LoVo (cell line): ENCODE data around the gene PMVK.
"Not testable (repeated sequence)": the region's sequence is repeated elsewhere in the genome, so short reads cannot be mapped to it uniquely, and the experiment has no call there.

Experiments used
- DNase-seq: peaks from one replicate; pipeline ENCODE4 v3.0.0-alpha.2; 2016; ENCODE audit warnings: low spot score

The PMVK gene

DNA sequence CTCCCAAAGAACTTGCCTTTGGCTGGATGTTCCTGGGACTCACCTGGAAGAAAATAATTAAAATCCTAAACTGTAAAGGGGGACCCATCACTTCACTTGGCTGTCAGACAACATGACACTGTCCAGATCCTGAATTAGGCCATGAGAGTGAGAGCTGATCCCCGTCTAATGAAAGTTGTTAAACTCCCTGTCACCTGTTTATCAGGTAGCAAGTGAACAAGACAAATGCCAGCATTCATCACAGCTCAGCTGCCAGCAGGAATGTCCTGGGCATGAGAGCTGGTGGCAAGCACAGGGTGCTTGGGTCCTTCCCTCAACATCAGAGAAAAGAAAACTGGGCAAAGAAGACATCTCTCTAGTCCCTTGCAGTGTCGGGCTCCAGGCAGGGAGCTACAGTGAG is 23.8 kb downstream of the PMVK start:
- no peak for DNase-seq

DNA sequence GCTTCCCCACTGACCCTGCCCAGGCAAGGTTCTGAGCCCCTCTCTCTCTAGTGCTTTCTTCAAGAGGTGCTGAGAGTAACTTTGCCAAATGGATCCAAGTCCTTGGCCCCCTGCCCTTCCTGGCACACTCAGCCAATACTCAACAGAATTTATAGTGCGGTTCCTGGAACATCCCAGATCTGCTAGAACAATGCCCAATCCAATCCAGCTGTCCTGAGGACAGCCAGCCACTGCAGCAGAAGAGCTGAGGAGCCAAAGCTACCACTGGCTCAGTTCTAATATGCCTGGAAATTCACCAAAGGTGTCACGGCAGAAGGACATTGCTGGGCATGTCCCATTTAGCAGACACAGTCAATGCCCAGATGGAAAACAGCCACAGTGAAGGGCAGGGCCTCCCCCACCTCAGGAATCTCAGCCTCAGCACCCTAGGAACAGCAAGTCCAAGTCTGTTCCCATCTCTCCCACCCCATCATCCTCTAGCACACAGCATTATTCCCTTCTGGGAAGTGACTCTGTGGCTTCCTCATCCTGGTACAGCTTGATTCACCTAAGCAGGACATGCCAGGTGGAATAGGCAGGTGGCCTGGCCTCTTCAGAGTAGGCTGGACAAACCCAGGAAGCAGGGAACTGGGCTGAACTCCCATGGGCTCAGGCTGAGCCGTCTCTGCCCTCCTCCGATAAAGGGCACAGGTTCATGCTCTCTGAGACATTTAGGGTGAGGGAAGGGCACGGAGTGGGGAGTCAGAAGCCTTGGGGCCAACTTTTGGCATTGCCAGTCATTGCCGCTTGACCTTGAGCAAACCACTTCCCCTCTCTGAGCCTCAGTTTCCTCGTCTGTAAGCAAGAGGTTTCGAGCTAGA is 24.6 kb downstream of the PMVK start:
- DNase-seq = no peak

DNA sequence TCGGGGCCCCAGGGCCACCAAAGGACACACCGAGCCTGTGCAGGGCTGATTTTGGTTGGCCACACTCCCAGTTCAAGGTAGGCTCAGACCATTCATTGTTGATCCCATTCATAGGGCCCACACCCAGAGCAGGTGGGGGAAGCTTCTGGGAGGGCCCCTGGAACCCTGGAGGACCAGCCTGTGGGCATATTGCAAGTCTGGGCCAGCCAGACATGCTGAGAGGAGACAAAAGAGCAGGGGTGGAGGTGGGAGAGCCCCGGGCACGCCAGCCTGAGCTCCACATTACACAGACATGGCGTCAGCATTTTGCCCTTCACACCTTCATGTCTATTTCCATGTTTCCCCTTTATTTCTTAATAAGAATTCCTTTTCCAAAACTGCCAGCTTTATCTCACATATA is 25.7 kb downstream of the PMVK start:
- DNase-seq = no peak

DNA sequence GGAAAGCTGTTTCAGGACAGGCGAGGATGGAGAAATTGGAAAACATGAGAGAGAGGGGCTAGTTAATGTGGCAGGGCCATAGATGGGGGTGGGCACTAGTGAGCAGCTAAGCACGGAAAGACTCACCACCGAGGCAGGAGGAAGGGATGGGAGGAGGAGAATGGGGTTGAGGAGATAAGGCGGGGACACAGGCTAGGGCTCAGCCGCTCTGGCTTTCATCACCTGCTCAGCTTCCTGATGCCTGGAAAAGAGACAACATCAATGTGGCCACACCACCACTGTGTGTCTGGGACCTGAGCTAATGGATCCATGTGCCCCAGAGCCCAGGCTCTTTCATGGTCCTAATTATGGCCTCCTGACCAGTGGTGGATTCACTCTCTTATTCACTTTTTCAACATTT is 27.6 kb downstream of the PMVK start:
- DNase-seq = no peak

DNA sequence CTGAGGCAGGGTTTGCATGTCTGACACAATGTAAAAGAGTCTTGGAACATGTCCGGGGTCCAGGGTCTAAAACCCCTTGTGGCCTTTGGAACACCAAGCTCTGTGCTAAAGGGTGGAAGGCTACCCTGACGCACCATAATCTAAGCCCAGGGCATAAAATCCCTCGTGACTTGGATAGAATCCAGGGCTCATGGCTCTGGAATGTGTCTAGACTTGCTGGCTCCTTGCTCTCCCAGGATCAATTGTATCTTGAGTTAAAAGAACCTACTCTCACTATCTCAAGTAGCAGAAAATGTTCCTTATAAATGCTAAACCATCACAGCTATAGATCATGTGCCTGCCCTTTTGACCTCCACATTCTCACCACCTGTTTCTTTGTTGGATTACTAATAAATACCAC is 28.4 kb downstream of the PMVK start:
- DNase-seq = not testable (repeated sequence)

DNA sequence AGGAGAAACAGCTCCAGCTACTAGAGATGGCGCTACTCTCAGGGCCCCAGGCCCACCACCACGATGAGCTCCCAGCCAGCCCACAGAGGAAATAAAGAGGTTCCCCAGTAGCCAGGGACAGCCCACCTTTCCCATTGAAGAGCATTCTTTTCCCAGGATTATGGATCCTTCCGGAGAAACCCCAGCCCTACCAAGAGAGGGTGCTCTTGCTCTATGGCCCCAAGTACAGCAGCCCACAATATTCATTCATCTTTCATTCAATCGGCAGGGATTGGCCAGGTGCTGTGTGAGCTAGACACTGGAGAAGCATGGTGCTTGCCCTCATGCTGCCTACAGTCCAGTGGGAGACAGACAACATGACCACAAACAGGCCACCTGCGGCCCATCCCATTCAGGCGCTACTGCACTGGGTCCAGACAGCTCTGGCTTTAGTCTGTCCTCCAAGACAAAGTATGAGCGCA is 29.9 kb downstream of the PMVK start:
- DNase-seq = no peak

DNA sequence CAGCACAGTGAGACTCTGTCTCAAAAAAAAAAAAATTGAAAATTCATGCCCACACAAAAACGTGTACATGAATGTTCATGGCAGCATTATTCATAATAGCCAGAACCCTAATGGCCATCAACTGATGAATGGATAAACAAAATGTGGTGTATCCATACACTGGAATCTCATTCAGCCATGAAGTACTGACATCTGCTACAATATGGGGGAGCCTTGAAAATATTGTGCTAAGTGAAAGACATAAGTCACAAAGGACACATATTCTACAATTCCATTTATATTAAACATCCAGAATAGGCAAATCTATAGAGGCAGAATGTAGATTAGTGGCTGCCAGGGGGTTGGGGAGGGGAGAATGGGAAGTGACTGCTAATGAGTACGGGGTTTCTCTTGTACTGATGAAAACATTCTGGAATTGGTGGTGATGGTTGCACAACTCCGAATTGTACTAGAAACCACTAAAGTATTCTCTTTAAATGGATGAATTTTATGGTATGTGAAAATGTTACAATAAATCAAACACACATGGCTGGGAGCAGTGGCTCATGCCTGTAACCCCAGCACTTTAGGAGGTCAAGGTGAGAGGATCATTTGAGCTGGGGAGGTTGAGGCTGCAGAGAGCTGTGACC is 33.5 kb downstream of the PMVK start:
- DNase-seq = no peak

DNA sequence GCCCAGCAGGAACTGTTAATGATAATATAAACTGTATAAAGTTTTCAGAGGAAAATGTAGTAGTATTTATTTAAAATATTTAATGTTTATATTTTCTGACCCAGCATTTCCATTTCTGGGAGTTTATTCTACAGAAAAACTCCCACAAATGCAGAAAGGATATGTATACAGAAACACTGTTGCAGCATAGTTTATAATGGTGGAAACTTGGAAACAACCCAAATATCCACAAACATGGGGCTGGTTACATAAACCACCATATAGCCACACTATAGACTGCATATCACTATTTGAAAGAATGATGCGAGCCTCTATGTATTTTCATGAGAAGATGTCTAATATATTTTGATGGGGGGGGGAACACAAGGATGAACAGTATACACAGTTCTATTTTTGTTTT is 34.9 kb downstream of the PMVK start:
- DNase-seq = no peak

DNA sequence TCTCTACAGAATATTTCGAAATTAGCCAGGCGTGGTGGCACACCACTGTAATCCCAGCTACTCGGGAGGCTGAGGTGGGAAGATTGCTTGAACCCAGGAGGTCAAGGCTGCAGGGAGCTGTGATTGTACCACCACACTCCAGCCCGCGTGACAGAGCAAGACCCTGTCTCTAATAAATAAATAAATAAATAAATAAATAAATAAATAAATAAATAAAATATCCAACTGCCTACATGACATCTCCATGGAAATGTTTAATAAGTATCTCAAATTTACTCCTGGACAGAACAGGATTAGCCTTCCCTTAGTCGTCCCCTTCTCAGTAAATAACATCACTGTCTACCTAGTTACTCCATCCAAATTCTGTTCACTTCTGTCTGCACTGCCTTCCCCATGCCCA is 37.5 kb downstream of the PMVK start:
- no peak for DNase-seq

DNA sequence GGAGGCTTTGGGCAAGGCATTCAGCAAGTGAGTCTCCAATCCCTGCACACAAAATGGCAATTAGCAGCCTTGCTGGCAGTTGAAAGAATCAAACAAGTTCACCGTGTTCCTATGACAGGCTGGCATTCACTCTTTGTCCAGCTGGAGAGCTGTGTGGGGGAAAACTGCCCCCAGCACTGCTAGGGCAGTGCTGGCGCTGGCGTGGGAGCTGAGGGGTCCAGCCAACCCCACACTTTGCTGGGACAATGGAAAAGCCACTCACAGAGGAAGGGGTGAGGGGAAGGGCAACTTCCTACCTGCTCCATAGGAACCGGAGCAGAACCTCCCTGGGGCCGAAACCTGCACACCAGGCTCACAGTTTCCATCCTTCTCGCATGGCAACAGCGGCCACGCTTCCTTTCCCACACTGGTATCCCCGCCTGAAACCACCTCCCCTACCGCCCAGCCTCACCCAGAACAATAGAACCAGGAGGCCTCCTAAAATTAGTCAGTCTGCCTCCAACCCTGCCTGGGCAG is 39.7 kb downstream of the PMVK start:
- DNase-seq = no peak

DNA sequence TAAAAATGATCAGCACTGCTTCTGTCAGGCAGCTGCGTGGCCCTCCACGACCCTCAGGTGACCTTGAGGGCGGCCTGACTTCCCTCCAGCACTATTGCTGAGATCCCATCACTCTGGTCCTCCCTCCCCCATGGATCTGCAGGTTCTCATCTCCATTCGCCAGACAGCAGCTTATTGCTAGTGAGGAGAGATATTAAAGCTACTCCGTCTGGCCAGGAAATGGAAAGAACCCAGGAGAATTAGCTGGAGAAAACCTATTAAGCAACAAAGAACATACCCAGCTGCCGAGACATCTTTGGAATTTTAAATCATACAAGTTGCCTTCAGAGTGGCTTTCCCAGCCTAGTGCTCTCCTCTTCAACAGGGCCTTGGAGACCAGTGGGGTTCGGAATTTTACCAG is 40.7 kb downstream of the PMVK start:
- DNase-seq = no peak

DNA sequence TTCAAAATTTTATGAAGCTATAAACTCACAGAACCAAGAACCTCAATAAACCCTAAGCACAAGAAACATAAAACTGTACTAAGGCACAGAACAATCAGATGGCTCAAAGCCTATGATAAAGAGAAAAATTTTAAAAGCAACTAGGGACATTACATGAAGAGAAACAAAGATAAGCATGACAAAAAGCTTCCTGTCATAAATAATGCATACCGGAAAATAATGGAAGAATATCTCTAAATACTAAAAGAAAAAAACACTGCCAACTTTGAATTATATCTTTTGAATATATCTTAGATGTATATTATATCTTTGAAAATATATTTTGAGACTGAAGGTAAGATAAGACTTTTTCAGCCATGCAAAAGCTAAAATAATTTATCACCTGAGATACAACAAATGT is 45.1 kb downstream of the PMVK start:
- no peak for DNase-seq

DNA sequence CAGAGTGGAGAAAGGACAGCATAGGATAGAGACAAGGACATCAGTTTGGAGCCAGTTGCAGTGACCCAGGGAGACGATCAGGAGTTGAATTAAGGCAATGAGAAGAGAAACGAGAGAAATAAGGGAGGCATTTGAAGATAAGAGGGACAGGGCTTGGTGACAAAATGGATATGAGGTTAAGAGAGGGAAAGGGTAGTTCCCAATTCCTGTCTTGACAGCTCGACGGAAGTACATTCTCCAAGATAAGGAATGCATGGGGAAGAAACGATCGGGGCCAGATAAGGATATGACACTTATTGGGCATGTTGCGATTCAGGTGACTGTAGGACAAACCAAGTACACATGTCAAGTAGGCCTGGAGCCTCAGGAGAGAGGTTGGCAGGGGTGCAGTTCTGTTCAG is 47.8 kb downstream of the PMVK start:
- DNase-seq = no peak

DNA sequence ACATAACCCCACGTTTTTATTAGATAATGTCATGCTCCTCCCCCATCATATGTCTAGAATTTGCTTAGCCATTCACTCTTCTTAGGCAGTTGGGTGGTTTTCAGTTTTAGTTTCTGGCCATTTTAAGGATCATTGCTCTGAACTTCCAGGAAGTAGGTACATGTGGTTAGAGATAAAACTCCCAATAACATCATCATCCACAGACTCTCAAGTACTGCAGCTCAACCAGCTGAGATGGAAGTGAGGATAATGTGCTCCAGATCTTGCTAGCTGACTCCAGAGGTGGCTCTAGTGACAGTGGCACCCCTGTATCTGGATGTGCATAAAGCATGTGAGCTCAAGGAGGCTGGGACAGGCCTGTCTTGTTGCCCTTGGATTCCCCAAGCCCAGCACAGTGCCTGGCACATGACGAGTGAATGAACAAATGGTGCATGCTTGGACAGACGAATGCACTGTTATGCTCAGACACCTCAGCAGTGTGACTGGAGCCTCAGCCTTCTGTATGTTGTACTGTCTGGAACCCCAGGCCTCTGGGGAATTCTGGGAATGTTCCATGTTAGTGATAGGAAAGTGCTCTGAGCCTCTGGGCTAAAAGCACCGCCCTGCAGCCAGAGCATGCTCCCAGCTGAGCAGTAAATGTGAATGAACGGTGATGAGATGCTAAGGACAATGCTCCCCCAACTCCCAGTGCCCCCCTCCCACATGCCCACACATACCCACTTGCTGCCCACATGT is 50.1 kb downstream of the PMVK start:
- no peak for DNase-seq

DNA sequence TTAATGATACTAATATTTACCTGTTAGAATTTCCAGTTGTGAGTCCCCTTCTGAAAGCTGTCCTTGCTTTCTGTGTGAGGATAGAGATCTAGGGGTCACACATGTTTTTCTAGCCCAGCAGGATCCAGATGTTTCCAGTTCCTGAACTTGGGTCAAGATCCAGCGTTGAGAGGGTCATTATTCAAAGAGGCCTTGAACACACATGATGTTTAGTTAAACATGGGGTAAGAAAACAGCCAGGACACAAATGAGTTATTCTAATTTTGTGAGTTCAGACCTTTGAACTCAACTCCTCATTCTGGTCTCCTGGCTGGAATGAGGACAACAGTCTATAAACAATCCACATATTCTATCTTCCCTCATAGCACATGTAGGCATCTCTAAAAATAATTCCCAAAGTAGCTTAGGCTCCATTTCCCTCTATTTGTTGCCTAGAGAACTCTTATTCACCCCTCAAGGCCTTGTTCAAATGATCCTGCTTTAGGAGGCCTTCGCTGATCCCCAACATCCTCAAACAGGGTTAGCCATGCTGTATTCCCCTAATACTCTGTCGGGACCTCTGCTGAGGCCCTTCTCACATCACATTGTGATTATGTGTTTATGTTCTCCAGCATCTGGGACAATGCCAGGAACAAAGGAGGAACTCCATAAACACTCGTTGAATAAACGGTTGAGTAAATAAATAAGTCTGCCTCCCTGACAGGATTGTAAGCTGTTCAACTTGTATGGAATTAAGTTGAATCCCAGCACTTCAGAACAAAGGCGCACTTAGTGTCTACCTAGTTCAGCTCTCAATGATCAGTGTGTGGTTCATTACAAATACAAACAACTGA is 51.4 kb downstream of the PMVK start:
- DNase-seq = no peak

DNA sequence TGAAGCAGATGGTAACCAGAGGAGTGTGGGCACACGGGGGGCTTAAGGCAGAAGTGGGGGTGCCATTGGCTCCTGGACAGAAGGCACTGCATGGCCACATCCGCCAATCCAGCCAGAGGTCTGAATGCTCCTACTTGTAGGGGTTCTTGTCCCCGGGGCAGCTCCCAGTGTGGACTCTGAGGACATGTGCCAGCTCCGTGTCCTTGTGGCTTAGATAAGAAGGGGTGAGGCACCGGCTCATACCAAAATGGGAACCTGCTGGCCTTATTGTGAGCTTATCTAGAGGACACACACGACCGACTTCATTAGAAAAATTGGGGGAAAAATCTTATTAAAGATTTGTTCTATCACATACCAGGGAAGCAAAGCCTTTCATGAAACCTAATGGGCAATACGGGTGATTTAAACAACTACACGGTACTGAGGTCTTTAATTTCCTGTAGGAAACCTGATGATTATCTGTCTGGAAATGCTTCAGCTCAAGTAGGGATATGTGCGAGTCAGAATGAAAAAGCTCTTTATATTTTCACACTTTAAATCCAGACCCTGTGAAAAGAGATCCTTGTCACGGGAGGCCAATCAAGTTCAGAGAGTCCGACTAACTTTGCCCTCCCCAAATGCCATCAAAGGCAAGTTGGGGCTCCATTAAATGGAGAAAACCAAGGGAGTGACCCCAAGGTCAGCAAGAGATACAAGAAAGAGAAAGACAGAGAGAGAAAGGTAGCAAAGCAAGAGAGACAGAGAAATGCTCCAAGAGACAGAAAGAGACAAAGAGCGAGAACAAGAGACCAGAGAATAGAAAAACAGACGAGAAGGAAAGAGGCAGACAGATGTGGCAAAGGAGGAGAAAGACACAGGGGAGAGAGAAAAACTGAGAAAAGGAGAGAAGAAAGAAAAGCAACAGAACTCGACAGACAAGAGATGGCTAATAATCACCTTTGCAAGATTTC is 52.3 kb downstream of the PMVK start:
- no peak for DNase-seq

DNA sequence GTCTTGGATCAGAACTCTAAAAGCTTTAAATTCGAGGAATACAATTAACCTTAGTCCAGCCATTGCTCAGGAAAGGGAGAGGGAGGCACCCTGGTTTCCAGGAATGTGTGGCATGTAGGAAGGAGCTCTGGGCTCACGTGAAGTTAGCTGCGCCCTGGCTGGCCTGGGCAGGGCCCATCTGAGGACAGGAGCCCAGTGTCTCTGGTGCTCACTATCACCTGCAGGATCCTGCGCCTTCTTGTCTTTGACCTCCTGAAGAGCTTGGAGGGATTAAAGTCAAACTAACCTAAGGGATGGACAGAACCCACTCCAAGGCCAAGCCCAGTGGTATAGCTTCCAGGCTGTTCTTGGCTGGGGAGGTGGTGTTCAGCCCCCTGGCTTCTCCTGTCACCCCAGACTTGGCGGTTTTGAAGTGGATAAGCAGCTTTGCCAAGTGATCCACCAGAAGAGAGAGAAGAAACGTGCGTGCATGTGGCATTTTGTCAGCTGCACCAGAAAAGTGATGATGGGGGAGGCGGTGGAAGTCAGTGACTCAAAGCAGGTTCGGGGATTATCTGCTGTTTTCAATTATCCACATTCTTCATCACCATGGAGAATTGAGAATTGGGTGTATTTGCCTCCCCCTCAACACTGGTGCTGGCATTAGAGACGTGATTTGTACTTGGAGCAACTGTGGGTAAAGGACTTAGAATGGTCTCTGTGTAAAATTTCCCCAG is 54.5 kb downstream of the PMVK start:
- DNase-seq = peak; percentile 7

DNA sequence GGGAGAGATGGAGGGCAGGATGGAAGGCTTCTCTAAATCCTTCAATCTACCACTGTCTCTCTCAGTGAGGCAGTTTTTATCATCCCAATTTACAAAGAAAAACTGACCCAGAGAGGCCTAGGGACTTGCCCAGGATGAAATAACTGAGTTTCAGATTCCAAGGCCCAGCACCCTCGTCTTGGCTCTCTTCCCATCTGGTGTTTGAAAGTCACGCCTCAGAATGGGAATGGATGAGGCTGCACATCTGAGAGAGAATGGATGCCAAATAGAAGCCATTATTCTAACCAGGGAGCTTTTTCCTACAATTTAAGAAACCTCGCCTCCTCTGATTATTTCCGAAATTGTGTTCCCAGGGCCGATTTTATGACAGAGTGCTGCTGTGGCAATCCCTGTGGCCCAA is 55.8 kb downstream of the PMVK start:
- DNase-seq = no peak

DNA sequence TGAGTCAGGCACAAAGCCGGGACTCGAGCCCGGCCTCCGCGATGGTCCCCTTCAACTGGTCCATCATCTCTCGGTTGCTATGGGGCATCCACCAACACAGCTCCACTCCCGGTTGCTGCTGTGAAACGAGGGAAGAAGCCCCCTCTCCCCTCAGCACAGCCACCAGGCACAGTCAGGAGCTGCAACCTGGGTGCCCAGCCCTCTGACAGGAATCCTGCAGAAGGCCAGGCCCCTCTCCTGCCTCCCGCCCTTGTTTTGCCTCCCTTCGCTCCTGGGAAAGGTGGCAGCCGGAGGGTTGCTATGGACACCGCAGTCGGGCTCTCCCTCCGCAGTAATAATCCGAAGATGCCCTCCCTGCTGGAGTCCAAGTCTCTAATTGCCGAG is 57.5 kb downstream of the PMVK start:
- no peak for DNase-seq

DNA sequence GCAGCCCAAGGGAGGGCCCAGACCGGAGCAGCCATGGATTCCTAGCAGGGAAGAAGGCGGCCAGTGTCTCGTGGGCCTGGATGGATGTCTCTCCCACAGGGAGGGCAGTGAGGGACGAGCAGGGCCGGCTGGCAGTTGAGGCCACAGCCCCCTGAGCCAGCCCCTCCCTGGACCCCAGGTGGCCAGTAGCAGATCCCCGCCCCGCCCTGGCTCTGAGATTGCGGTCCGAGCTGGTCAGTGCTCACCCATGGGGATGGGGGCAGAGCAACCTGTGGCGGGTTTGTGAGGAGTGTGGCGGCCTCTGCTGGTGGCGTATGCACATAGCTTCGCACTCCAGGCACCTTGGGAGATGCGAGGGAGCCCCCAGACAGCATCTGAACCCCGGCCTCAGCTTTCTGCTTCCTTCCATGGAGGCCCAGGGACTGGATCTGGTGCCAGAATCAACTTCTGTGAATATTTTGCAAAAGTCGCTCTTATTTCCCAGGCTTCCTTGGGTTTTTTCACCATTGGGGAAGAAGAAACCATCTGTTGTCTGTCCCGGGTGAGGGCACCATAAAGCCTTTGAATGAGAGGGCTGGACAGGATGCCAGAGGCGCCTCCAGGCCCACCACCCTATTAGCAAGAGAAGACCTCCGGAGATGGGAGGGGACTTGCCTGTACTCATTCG is 58.0 kb downstream of the PMVK start:
- DNase-seq = peak; percentile 59
